Ishikawa (cell line): Measurements from ENCODE around the gene C5orf34.

Source experiments
- CEBPB ChIP-seq: IDR thresholded peaks from 2 replicates; pipeline ENCODE4 v1.6.1; 2012
- EP300 ChIP-seq: IDR thresholded peaks from 2 replicates; pipeline ENCODE4 v1.6.1; 2012; ENCODE audit warnings: borderline replicate concordance
- FOXM1 ChIP-seq: IDR thresholded peaks from 2 replicates; pipeline ENCODE4 v1.6.1; 2012; ENCODE audit warnings: low read depth, borderline replicate concordance
- NFIC ChIP-seq: IDR thresholded peaks from 2 replicates; pipeline ENCODE4 v1.6.1; 2012
- RAD21 ChIP-seq: IDR thresholded peaks from 2 replicates; pipeline ENCODE4 v1.6.1; 2012; ENCODE audit warnings: low read depth
- REST ChIP-seq: IDR thresholded peaks from 2 replicates; pipeline ENCODE4 v1.6.1; 2012; ENCODE audit warnings: low read depth, mild to moderate bottlenecking
- ZBTB7A ChIP-seq: IDR thresholded peaks from 2 replicates; pipeline ENCODE4 v1.6.1; 2012; ENCODE audit warnings: low read depth

- no peak for TF ChIP-seq CEBPB
- no peak for TF ChIP-seq RAD21
- TF ChIP-seq ZBTB7A: no peak
- no peak for TF ChIP-seq REST
- no peak for TF ChIP-seq NFIC
- no peak for TF ChIP-seq FOXM1
- no peak for TF ChIP-seq EP300
Observed at GRCh38 chr5:43547532-43547931, 32.6 kb upstream of the C5orf34 start.
